IMR-90 (cell line): ENCODE results near the gene ATXN1L. TPM values are rescaled to one million over a fixed set of nuclear protein-coding genes. Genes with fewer than 3 reads are reported as not detected.
"Not testable (repeated sequence)": the region's sequence is repeated elsewhere in the genome, so short reads cannot be mapped to it uniquely, and the experiment has no call there.

ENCODE experiments used
- ATAC-seq: fragments of 200-7000 bp; cut with Tn5 transposase; 2 replicates; pipeline ENCODE4 v1.9.1; 2020; ENCODE audit warnings: low read depth, mild to moderate bottlenecking, moderate library complexity
- BruUV-seq: library from RNA; stranded (reverse); fragments of 400-500 nt; replicated peaks from 2 replicates; lab custom pipeline; 2021; lab: Mats Ljungman, UMichigan
- CTCF ChIA-PET: fragments of 300-600 bp; formaldehyde crosslinking; extraction: SDS; loops from one replicate; lab custom pipeline; 2021; ENCODE audit warnings: antibody characterized with exemption; lab: Yijun Ruan, JAX
- POLR2A ChIA-PET: fragments of 300-600 bp; sonication (Branson Sonifier 250); formaldehyde crosslinking; loops from one replicate; lab custom pipeline; 2022; ENCODE audit warnings: antibody characterized with exemption; ENCODE audit not compliant: unreplicated experiment; lab: Charles Lee
- DNase-seq: peaks from one replicate; pipeline ENCODE4 v3.0.0; 2013
- H2AFZ ChIP-seq: replicated peaks from 2 replicates; pipeline ENCODE3; 2013; ENCODE audit warnings: low read length, mild to moderate bottlenecking; ENCODE audit not compliant: poor library complexity
- H2AK5ac ChIP-seq: 2 replicates; pipeline ENCODE4 v1.6.1; 2013; ENCODE audit warnings: low read depth, low read length, inconsistent platforms
- H2AK9ac ChIP-seq: replicated peaks from 2 replicates; pipeline ENCODE3; 2013; ENCODE audit warnings: mild to moderate bottlenecking, low read depth, low read length, moderate library complexity; ENCODE audit not compliant: poor library complexity
- H2BK120ac ChIP-seq: 2 replicates; pipeline ENCODE4 v1.6.1; 2013; ENCODE audit warnings: low read depth, low read length, inconsistent platforms
- H2BK15ac ChIP-seq: 3 replicates; pipeline ENCODE4 v1.6.1; 2013; ENCODE audit warnings: low read depth, low read length, inconsistent platforms
- H2BK20ac ChIP-seq: 2 replicates; pipeline ENCODE4 v1.6.1; 2013; ENCODE audit warnings: low read depth, mild to moderate bottlenecking, inconsistent platforms, low read length, moderate library complexity
- H2BK5ac ChIP-seq: 2 replicates; pipeline ENCODE4 v1.6.1; 2013; ENCODE audit warnings: mild to moderate bottlenecking, low read depth, low read length, inconsistent platforms; ENCODE audit not compliant: poor library complexity, severe bottlenecking
- H3K14ac ChIP-seq: replicated peaks from 2 replicates; pipeline ENCODE4 v1.6.1; 2013; ENCODE audit warnings: low read depth, low read length, inconsistent platforms
- H3K18ac ChIP-seq: 2 replicates; pipeline ENCODE4 v1.6.1; 2013; ENCODE audit warnings: low read depth, low read length, control low read depth
- H3K23ac ChIP-seq: 2 replicates; pipeline ENCODE4 v1.6.1; 2013; ENCODE audit warnings: low read depth, low read length, inconsistent platforms
- H3K27ac ChIP-seq: 2 replicates; pipeline ENCODE4 v1.5.1; 2013; ENCODE audit warnings: mild to moderate bottlenecking, control low read depth, low read length; ENCODE audit not compliant: insufficient read depth
- H3K27me3 ChIP-seq: 2 replicates; pipeline ENCODE4 v1.6.1; 2013; ENCODE audit warnings: low read length; ENCODE audit not compliant: control insufficient read depth, insufficient read depth
- H3K36me3 ChIP-seq: 2 replicates; pipeline ENCODE4 v1.6.1; 2013; ENCODE audit warnings: low read length, mixed read lengths; ENCODE audit not compliant: control insufficient read depth, insufficient read depth
- H3K4ac ChIP-seq: 2 replicates; pipeline ENCODE4 v1.6.1; 2013; ENCODE audit warnings: low read depth, low read length, inconsistent platforms
- H3K4me1 ChIP-seq: 2 replicates; pipeline ENCODE4 v1.6.1; 2013; ENCODE audit warnings: low read length, mixed read lengths; ENCODE audit not compliant: control insufficient read depth, insufficient read depth
- H3K4me2 ChIP-seq: 2 replicates; pipeline ENCODE4 v1.6.1; 2013; ENCODE audit warnings: low read depth, mild to moderate bottlenecking, control low read depth, low read length, moderate library complexity
- H3K4me3 ChIP-seq: 2 replicates; pipeline ENCODE4 v1.5.1; 2013; ENCODE audit warnings: low read depth, mild to moderate bottlenecking, control low read depth, low read length, moderate library complexity; ENCODE audit not compliant: insufficient read depth
- H3K56ac ChIP-seq: 2 replicates; pipeline ENCODE4 v1.6.1; 2013; ENCODE audit warnings: low read length, inconsistent platforms; ENCODE audit not compliant: insufficient read depth; ENCODE audit errors: extremely low read depth
- H3K79me1 ChIP-seq, 2 experiments: 2 replicates each; pipeline ENCODE4 v1.6.1; 2013; ENCODE audit warnings: low read length in 2 of 2, inconsistent platforms in 1 of 2, low read depth in 1 of 2
- H3K9ac ChIP-seq: 2 replicates; pipeline ENCODE4 v1.6.1; 2013; ENCODE audit warnings: low read depth, low read length, control low read depth
- H3K9me1 ChIP-seq: 2 replicates; pipeline ENCODE4 v1.6.1; 2013; ENCODE audit warnings: low read length, inconsistent platforms; ENCODE audit not compliant: insufficient read depth
- H3K9me3 ChIP-seq: 2 replicates; pipeline ENCODE4 v1.6.1; 2013; ENCODE audit warnings: low read length; ENCODE audit not compliant: control insufficient read depth, insufficient read depth
- H4K20me1 ChIP-seq: 2 replicates; pipeline ENCODE4 v1.6.1; 2013; ENCODE audit warnings: low read length, inconsistent platforms; ENCODE audit not compliant: insufficient read depth
- H4K5ac ChIP-seq: 2 replicates; pipeline ENCODE4 v1.6.1; 2013; ENCODE audit warnings: mild to moderate bottlenecking, low read depth, low read length, control low read depth
- H4K8ac ChIP-seq, 2 experiments: 2 replicates each; pipeline ENCODE4 v1.6.1; 2013; ENCODE audit warnings: low read depth in 2 of 2, low read length in 2 of 2, control low read depth in 1 of 2, inconsistent platforms in 1 of 2
- H4K91ac ChIP-seq: 2 replicates; pipeline ENCODE4 v1.6.1; 2013; ENCODE audit warnings: low read depth, low read length, inconsistent platforms; ENCODE audit not compliant: insufficient read depth
- WGBS, 2 experiments: methylation state at CpG; one replicate each; pipeline versions ENCODE4 v1.1.5 to v1.1.7; 2013; ENCODE audit warnings: missing lambda C conversion rate in 2 of 2; ENCODE audit not compliant: insufficient read length in 1 of 2; ENCODE audit errors: extremely low coverage in 2 of 2; 5-methylcytosine and 5-hydroxymethylcytosine counted together
- dilution Hi-C: fragments of 300-500 bp; cut with HindIII; formaldehyde crosslinking; loops from one replicate; pipeline ENCODE4 v1.14.3; 2018; ENCODE audit warnings: low sequenced_read_pairs; ENCODE audit not compliant: unreplicated experiment
- in situ Hi-C: fragments of 300-500 bp; cut with MboI; formaldehyde crosslinking; loops from 3 replicates; pipeline ENCODE4 v1.14.3; 2019; ENCODE audit warnings: low sequenced_read_pairs, inconsistent platforms, mixed read lengths
- intact Hi-C: fragments of 100-400 bp; cut with micrococcal nuclease; formaldehyde crosslinking; loops from 2 replicates; pipeline ENCODE4 v1.10.0; 2022
- polyA plus RNA-seq, 3 experiments: library from polyadenylated mRNA; depleted of rRNA; stranded (reverse); fragments of >200 nt; gene quantifications; 2 replicates each; pipeline ENCODE4 v1.2.3, GENCODE V29; 2012; ENCODE audit warnings: low replicate concordance in 1 of 3
- total RNA-seq: library from RNA; depleted of rRNA; stranded (reverse); fragments of >200 nt; gene quantifications from 2 replicates; pipeline ENCODE4 v1.2.3, GENCODE V29; 2012; rRNA removed

ATXN1L gene
- total and polyA plus RNA-seq, 2 of the 4 experiments (the other 2 are of a cell fraction) = 5.2 to 9.2 TPM

DNA sequence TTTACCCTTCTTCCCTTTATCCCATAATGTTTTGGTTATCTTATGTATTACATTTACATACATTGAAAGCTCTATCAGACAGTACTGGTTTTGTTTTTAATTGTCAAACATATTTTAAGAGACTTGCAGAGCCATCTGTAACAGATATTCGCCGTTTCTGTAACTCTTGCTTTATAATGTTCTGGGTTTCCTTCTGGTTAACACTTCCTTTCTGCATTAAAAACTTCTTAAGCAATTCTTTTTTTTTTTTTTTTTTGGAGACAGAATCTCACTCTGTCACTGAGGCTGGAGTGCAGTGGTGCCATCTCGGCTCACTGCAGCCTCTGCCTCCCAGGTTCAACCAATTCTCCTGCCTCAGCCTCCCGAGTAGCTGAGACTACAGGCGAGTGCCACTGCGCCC is 60.0 kb downstream of the ATXN1L start:
- H3K27me3 ChIP-seq, H2AK5ac ChIP-seq, H4K8ac ChIP-seq, H2BK20ac ChIP-seq, H2BK15ac ChIP-seq, H3K9ac ChIP-seq, H3K18ac ChIP-seq, H2AFZ ChIP-seq, H3K56ac ChIP-seq, H3K14ac ChIP-seq, H3K4me1 ChIP-seq, H2BK120ac ChIP-seq, DNase-seq, H3K4me3 ChIP-seq, BruUV-seq, H3K9me1 ChIP-seq, intact Hi-C loops, H3K27ac ChIP-seq, H3K36me3 ChIP-seq, H3K4me2 ChIP-seq, H3K9me3 ChIP-seq, H3K23ac ChIP-seq, H4K5ac ChIP-seq, in situ Hi-C loops, H3K4ac ChIP-seq, H2AK9ac ChIP-seq, H4K91ac ChIP-seq, dilution Hi-C loops, H2BK5ac ChIP-seq, CTCF ChIA-PET, ATAC-seq: not testable (repeated sequence)
- WGBS, 2 experiments = no CpG with 5 or more reads among the region's 6 CpGs
- Histone ChIP-seq H4K20me1 (peaks cover 94% of the 10 kb centered on the region), H3K79me1 (peaks cover 0 to 30% of the 10 kb centered on the region in 2 experiments; a peak in 2 of 4 replicates)
- POLR2A ChIA-PET = interaction anchor here (0.6 kb wide), 1 partner anchor 11 kb away, joined by 9 read pairs; no protein-coding TSS in a partner anchor

Other genes with a start within 250 kb of the ATXN1L start
- not detected in 2 replicates for gene MARVELD3, start 219.8 kb upstream of the ATXN1L start, total RNA-seq
- not detected in 2 replicates for gene MARVELD3, start 219.8 kb upstream of the ATXN1L start, polyA plus RNA-seq (2012; rRNA removed)
- 9.2 and 10.2 TPM in 2 replicates for gene PHLPP2, start 121.3 kb upstream of the ATXN1L start, total RNA-seq
- gene PHLPP2, start 121.3 kb upstream of the ATXN1L start, polyA plus RNA-seq (2012; rRNA removed) = 5.8 and 6.8 TPM in 2 replicates
- gene AP1G1, start 37.1 kb upstream of the ATXN1L start, total RNA-seq = 86.1 and 86.7 TPM in 2 replicates
- 45.7 and 48.3 TPM in 2 replicates for gene AP1G1, start 37.1 kb upstream of the ATXN1L start, polyA plus RNA-seq (2012; rRNA removed)
- gene ZNF821, start 38.2 kb downstream of the ATXN1L start, total RNA-seq = 4.4 and 5.9 TPM in 2 replicates
- 5.8 and 6.0 TPM in 2 replicates for gene ZNF821, start 38.2 kb downstream of the ATXN1L start, polyA plus RNA-seq (2012; rRNA removed)
- gene IST1, start 49.6 kb downstream of the ATXN1L start, total RNA-seq = 175 and 186 TPM in 2 replicates
- 122 and 134 TPM in 2 replicates for gene IST1, start 49.6 kb downstream of the ATXN1L start, polyA plus RNA-seq (2012; rRNA removed)
- not detected in 2 replicates for gene PKD1L3, start 154.4 kb downstream of the ATXN1L start, total RNA-seq
- not detected in 2 replicates for gene PKD1L3, start 154.4 kb downstream of the ATXN1L start, polyA plus RNA-seq (2012; rRNA removed)
- gene DHODH, start 162.8 kb downstream of the ATXN1L start, total RNA-seq = 3.2 and 3.3 TPM in 2 replicates
- 4.1 and 4.5 TPM in 2 replicates for gene DHODH, start 162.8 kb downstream of the ATXN1L start, polyA plus RNA-seq (2012; rRNA removed)
- gene HP, start 208.5 kb downstream of the ATXN1L start, total RNA-seq = not detected in 2 replicates
- not detected in 2 replicates for gene HP, start 208.5 kb downstream of the ATXN1L start, polyA plus RNA-seq (2012; rRNA removed)
- gene HPR, start 217.2 kb downstream of the ATXN1L start, total RNA-seq = not detected in 2 replicates
- gene HPR, start 217.2 kb downstream of the ATXN1L start, polyA plus RNA-seq (2012; rRNA removed) = not detected in 2 replicates
- 5.4 and 6.1 TPM in 2 replicates for gene TXNL4B, start 247.6 kb downstream of the ATXN1L start, total RNA-seq
- 7.4 and 8.6 TPM in 2 replicates for gene TXNL4B, start 247.6 kb downstream of the ATXN1L start, polyA plus RNA-seq (2012; rRNA removed)
- gene DHX38, start 247.9 kb downstream of the ATXN1L start, total RNA-seq = 49.6 and 61.9 TPM in 2 replicates
- 43.0 and 45.4 TPM in 2 replicates for gene DHX38, start 247.9 kb downstream of the ATXN1L start, polyA plus RNA-seq (2012; rRNA removed)